HG03025 (cell line): ENCODE results near the gene DPY19L2.
"Not testable (repeated sequence)": the region's sequence is repeated elsewhere in the genome, so short reads cannot be mapped to it uniquely, and the experiment has no call there.

Source experiments
- ATAC-seq: cut with Tn5 transposase; IDR thresholded peaks from one replicate; pipeline ENCODE4 v1.9.1; 2021; ENCODE audit warnings: mild to moderate bottlenecking, moderate library complexity; ENCODE audit not compliant: unreplicated experiment, low FRiP score

Gene DPY19L2

DNA sequence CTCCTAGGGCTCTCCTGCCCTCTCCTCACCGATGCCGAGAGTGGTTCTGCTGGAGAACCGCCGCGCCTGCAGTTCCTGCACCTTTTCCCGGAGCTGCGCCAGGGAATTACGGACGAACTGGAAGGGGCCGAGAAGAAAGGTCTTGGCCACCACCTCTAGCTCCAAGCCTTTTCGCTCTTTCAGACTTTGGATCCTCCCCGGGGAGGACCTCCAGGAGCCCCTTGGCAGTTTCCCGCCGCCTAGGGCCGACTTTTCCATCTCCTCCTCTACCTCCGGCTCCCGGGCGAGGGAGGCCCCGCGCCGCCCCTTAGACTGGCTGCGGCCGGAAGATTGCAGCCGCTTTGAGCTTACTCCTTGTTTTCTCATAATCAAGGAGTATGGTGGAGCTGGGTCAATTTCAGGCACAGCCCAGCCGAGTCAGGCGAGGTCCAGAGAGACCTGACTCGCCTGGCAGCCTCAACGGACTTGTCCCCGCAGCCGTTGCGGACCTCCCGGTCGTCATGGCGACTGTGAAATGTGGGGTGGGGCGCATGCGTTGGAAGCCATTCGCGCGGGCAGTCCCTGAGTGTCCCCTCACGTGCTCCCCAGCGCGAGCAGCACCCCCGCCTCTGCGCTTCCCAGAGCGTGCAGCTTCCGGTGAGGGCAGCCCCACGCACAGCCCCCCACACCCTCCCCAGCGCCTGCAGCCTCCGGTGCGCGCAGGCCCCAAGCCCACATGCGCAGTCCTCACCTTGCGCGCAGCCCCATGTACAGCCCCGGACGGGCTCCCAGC, at the start of gene DPY19L2:
DPY19L2 (minus strand) TSS at position 466 of the 772 bp plus-strand sequence; CDS start at position 366, 100 bp downstream.
- ATAC-seq = no peak

DNA sequence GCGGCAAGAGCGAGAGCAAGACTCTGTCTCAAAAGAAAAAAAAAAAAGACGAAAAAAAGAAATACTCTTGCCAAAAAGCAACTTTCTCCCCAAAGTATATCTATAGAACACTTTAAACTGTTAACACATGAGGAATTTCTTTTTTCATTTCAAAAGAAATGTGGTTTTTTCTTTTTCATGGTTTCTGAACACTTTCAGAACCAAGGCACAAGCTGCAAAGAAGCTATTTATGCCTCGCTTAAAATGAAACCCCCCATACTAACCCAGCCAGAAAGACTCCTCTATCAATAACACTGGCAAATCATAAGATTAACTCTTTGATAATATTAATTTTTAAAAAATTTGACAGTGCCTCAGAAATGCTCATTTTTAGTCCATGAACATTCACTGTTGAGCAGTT, 48.6 kb upstream of the DPY19L2 start:
- ATAC-seq = not testable (repeated sequence)

DNA sequence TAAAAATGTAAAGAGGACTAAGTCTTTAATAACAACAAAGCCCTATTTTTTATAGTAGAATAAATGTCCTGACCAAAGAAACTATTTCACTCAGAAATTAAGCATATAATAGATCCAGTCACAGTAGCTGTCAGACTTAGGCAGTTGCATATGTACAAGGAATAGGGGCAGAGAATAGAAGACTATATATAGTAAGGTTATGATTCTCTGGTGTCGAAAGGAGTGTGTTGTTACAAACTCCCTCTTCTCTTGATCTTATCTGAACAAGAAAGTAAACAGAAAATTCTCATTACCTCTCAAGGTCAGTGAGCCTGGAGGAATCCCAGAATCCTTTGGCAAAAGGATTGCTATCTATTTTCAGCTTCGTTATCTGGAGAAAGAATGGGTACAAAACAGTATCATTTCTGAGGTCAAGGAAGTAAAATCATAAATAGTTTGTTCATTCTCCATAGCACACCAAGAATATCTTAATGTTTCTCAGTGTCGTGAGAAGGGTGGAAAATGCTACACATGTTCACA, 46.9 kb upstream of the DPY19L2 start:
- not testable (repeated sequence) for ATAC-seq

DNA sequence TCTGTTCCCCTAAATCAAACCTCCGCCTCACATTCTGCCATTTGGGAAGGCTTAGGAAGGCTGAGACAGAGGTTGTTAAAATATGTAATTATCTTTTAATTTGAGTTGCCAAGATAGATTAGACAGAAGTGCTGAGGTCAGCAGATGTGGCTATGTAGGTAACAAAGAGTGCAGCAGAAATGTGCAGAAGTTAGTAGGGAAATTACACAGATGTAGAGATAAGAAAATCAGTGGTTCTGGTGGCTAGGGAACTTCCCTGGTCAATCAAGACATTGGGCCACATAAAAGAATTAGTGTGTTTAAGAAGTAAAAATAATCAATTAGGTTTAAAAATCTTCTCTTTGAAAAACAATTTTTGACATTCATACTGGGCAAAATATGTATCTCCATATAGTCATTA, 46.1 kb upstream of the DPY19L2 start:
- ATAC-seq = not testable (repeated sequence)

DNA sequence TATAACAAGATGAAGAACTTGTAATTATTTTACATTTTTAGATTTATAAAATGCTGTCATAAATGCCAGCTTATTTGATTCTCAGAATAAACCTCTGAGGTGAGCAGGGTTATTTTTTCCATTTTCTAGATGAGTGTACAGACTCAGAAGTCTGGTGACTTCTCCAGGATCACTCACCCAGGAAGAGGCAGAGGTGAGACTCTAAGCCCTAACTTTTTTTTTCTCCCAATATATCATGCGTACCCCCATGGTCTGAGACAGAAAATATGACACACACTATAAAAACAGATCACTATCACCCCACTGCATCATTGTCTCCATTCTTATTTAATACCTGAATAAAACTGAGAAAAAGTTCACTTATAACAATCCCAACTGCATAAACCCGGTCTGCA, 45.4 kb upstream of the DPY19L2 start:
- not testable (repeated sequence) for ATAC-seq

DNA sequence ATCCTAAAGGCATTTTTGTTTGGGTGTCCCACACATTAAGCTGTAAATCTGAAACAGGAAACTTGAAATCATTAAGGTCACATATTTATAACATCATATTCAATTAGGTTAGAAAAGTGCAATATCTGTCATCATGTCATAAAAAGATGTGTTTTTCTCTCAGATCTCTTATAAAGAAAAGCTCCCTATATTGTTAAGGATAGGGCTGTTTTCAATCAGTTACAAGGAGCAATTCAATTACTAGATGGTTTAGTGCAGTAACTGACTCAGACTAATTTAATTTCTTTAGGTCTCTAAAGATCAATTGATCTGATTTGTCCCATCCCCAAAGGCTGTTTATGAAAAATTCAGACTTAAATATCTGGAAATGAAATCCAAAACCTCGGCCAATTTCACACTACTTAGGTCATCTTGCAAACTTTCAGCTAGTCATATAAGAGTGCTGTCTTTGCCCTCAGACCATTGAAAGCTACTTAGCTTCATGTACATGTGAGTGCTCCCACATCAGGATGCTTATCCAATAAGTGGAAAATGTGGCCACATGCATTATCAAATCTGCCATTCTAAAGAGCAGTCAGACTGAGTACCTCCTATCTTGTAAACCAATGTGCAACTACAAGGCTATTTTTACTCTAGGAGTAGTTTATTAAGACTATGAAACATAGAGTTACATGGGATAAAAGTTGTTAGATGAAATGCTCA, 44.8 kb upstream of the DPY19L2 start:
- not testable (repeated sequence) for ATAC-seq

DNA sequence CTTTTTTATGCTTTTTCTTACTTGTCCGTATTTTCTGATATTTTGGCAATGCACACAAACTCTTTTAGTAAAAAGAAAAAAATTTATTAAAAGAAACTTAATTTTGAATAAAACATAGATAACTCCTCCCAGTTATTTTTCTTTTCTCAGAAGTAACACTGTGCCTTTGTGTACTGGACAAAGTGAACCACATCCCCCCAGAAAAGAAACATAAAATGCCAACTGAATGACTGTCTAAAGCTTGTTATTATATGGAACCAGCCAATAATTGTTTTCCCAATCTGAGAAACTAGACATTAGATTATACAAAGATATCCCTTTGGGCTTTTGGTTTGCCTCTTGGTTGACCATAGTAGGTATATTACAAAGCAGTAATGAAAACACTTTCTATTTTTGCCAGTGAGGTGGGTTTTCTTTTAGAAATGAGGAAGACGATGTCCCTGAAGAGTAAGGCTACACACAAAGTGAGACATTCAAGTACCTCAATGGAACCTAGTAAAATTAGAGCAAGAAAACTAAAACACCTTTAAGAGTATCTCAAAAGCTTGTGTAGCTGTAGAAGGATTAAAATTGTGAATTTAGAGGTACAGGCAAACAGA, 44.2 kb upstream of the DPY19L2 start:
- ATAC-seq = not testable (repeated sequence)

DNA sequence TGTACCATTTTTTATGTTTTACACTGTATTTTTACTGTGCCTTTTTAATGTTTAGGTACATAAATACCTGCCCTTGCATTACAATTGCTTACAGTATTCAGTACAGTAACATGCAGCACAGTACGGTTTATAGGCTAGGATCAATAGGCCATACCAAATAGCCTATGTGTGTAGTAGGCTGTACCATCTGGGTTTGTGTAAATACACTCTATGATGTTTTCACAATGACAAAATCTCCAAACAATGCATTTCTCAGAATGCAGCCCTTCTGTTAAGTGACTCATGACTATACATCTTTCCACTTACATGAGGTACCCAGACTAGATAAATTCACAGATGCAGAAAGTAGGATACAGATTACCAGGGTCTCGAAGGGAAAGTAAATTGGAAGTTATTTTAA, 43.0 kb upstream of the DPY19L2 start:
- not testable (repeated sequence) for ATAC-seq

DNA sequence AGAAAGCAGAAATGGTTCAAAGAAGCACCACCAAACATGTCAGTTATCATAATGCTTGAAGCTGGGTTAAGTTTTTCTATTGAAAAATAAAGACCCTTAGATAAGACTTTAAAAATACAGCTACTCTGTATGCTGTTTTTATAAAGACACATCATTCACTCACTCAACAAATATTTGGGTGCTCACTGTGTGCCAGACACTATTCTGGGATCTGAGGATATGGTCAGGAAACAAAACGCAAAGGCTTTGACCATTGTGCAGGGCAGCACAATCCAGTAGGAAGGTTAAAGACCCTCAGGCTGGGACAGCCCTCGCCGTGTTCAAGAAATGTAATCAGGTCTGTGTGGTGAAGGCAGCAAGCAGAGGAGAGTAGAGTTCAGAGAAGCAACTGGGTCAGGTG, 38.0 kb upstream of the DPY19L2 start:
- ATAC-seq = no peak

DNA sequence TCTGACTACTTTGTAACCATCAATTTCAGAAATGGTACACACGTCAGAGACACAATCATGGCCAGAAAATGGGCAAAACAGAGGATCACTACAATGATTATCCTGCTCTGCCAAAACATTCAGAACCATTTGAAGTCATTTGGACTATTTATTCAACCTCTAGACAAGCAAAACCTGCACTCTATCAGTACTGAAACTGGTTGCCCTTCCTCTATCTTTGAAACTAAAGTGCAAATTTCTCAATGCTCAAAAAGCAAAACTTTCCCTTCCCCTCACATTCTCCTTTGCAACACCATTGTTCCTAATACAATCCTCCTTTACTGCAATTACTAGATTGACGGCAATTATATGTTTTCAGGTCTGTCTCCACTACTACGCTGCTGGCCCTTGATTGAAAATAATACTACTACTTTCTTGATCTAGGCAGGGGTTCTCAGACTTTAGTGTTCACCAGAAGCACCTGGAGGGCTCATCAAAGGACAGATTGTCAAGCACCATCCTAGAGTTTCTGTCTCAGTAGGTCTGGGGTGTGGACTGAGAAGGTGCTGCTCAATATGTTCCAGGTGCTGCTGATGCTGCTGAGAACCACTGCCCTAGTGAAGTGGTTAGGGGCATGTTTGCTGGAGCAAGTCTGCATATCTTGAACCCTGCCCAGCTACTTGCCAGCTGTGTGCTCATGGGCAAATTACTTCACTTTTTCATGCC, 31.5 kb upstream of the DPY19L2 start:
- peak; percentile 51 for ATAC-seq

DNA sequence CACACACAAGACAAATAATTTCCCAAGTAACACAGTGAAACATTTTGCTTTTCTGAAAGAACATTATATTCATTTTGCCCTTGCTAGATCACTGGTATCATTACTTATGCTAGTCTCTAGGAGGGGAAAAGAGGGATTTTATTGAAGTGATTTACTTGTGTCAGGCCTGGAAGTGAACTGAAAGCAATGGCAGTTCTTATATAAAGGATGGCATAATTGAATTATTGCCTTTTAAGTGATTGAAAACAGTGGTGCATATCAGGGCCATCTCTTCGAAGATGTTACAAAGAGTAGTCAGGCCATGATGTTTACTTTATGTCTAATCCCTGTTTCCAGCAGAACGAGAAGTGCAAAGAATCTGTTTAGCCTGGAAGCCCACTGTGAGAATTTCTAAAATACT, 30.7 kb upstream of the DPY19L2 start:
- not testable (repeated sequence) for ATAC-seq

DNA sequence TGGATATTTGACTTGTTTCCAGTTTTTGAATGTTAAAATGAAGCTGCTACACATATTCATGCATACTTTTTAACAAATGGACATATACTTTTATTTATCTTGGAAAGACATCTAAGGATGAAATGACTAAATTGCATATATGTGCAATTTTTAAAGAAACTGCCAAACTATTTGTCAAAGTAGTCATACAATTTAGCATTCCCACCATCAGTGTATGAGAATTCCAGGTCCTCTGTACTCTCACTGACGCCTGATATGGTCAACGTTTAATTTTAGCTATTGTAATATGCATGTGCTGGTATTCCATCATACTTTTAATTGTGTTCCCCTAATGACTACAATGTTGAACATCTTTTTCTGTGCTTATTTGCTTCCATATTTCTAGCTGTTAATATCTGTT, 22.5 kb upstream of the DPY19L2 start:
- not testable (repeated sequence) for ATAC-seq

DNA sequence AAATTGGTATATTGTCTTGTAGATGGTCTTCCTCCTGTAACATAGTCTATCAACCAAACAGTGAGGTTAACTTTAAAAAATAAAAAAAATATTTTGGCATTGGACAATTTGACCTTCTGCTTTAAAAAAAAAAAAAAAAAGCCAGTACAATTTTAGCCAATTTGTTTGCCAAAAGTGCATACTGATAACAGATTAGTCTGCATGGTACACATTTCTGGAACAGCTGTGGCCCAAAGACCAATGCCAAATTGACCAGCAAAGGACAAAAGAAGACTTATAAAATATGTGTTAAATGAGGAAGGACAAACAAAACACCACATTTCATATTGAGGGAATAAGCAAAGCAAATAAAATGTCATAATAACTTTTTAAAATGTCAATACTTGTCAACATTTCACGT, 20.8 kb upstream of the DPY19L2 start:
- not testable (repeated sequence) for ATAC-seq

DNA sequence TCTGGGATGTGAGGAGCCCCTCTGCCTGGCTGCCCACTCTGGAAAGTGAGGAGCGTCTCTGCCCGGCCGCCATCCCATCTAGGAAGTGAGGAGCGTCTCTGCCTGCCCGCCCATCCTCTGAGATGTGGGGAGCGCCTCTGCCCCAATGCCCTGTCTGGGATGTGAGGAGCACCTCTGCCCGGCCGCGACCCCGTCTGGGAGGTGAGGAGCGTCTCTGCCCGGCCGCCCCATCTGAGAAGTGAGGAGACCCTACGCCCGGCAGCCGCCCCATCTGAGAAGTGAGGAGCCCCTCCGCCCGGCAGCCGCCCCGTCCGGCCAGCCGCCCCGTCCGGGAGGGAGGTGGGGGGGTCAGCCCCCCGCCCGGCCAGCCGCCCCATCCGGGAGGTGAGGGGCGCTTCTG, 18.3 kb upstream of the DPY19L2 start:
- not testable (repeated sequence) for ATAC-seq

DNA sequence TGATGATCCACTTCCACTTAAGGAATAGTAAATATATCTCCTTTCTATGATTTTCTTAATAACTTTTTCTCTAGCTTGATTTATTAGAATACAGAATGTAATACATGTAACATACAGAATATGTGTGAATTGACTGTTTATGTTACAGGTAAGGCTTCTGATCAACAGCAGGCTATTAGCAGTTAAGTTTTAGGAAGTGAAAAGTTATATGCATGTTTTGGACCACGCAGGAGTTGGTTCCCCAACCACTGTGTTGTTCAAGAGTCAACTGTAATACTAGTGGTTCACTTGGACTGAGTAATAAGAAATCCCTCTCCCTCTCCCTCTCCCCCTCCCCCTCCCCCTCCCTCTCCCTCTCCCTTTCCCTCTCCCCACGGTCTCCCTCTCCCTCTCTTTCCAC, 17.5 kb upstream of the DPY19L2 start:
- not testable (repeated sequence) for ATAC-seq

DNA sequence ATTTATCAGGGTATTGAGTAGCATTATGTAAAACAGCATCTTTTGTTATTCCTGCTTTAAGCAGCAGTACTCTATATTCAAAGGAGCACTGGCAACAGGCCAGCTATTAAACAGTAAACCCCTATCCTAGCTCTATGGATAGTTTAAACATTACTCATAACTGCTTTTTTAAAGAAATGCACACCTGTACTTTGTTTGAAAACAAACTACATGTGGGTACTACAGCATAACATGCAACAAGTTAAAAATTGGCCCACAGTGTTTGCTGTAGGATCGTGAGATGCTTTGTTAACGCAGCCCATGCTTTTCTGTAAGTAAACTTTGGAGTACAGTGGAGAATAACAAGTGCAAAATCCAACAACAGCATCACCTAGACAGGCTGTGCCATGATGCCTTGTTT, 14.3 kb upstream of the DPY19L2 start:
- ATAC-seq = not testable (repeated sequence)

DNA sequence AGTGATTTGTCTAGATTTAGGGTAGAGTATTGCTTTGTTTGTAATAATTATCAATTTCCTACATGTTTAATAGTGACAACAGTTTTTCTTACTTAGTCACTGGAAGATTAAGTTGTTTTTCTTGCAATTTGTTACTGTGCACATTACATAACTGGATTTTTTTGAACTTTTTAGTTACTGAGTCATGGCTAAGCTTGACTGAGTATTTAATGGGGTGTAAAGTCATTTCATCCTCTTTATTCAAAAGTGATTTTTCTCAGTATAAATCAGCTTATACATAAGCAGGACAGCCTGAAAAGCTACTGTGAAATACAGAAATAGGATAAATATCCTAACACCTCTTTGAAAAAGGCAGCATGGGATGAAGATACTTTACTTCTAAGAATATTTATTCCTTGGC, 12.5 kb upstream of the DPY19L2 start:
- ATAC-seq = not testable (repeated sequence)

DNA sequence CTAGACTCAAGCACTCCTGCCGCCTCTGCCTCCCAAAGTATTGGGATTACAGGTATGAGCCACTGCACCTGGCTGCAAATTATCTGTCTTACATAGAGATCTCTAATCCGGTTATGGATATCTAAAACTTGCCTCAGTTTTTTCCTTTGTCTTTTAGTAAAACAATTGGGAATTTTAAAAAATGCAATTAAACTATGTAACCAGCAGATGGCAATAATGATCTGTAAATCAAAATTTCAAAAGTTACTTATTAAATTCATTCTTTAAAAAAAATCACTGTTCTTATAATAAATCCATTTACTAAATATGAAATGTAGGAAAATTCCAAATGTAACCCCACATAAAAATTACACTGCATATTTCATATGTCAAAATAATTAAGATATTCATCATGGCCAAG, 4.3 kb upstream of the DPY19L2 start:
- ATAC-seq = not testable (repeated sequence)

DNA sequence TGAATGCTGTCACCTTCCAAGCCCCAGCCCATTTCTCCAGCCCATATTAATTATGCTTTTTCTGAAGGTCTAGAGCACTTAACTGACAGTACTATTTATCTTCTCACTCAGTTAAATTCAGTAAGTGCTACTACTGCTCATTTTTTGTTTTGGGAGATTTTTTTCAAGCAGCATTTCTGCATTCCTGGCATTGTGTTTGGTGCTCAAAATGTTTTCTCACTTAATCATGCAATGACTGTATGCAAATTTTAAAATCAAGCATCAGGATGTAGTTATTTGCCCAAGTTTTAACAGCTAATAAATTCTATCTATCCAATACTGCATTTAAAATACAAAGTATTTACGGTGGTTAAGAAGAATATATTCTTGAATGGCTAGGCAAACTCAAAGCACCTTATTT, 1.6 kb upstream of the DPY19L2 start:
- ATAC-seq = not testable (repeated sequence)

DNA sequence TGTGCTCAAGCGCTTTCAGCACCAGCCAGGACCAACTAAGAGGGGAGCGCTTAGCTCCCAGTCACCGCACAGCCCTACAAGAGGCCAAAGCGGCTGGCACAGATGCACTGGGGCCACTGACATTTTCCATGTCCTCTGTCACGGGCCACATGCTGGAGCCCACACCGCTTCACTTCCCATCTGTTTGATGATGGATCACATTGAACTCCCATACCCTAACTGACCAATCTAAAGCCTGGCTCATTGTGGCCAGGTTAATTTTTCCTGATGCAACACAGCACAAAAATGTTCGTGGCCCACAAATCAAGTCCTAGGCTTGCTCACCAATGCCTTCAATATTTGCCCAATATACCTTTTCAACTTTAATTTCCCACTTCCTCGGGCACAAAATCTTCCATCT, 1.1 kb upstream of the DPY19L2 start:
- not testable (repeated sequence) for ATAC-seq
